ENCODE measurements around the gene FMO4. TPM values are rescaled to one million over a fixed set of nuclear protein-coding genes. Genes with fewer than 3 reads are reported as not detected.

The FMO4 gene, protein sequence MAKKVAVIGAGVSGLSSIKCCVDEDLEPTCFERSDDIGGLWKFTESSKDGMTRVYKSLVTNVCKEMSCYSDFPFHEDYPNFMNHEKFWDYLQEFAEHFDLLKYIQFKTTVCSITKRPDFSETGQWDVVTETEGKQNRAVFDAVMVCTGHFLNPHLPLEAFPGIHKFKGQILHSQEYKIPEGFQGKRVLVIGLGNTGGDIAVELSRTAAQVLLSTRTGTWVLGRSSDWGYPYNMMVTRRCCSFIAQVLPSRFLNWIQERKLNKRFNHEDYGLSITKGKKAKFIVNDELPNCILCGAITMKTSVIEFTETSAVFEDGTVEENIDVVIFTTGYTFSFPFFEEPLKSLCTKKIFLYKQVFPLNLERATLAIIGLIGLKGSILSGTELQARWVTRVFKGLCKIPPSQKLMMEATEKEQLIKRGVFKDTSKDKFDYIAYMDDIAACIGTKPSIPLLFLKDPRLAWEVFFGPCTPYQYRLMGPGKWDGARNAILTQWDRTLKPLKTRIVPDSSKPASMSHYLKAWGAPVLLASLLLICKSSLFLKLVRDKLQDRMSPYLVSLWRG
- 1 to 10 TPM; 1.6 to 2.5 TPM for total RNA-seq

DNA sequence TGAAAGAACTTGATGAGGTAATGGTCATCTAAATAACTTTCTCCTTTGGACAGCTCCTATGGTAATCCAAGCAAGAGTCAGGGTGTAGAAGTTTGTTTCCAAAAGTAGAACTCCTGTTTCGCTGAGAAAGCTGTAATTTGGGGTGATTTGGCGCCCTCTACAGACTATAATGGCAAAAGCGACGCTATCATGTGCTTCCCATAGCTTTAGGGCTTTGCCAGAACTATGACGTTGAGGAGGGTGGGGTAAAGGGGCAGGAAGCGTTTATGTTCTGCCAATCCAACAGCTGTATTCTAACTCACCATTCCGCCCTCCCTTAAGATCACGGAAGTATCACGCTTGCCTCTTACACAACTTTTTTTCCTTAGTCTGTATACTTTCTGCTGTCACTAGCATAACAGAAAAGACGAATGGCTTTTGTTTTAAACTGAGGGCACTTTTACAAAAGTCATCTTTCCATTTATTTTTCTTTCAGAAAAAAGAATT is at the start of gene FMO4:
FMO4 (plus strand) TSS at position 349 of the 486 bp plus-strand sequence. CDS start 5,643 bp downstream, outside the sequence.
- peak; percentile 100 for ATAC-seq
- POLR2A ChIA-PET = no interaction called here
- no peaks in the 10 kb centered on the region for H3K9me3 Mint-ChIP-seq

DNA sequence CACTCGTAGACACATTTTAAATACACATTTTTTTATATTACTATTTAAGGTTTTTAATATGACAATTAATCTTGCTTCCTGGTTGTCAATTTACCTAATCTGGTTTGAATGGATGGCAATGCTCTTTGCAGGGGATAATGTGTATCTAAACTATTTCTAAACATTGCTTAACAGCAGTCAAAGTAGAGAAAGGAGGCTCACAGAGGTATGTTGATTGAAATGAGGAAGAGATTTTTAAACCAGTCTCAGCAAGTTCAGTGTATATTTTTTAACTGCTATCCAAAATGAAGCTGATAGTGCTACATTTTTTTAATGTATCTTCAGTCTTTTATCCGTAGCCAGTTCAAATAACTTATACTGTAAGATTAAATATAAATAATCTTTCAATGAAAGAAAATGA is 48.3 kb upstream of the FMO4 start:
- H3K4me1 Mint-ChIP-seq (ENCODE audit: low read depth) = no peaks in the 10 kb centered on the region
- ATAC-seq (no peak), DNase-seq (no peak)
- H3K9me3 Mint-ChIP-seq = no peaks in the 10 kb centered on the region
- TF ChIP-seq, protein P1, sequence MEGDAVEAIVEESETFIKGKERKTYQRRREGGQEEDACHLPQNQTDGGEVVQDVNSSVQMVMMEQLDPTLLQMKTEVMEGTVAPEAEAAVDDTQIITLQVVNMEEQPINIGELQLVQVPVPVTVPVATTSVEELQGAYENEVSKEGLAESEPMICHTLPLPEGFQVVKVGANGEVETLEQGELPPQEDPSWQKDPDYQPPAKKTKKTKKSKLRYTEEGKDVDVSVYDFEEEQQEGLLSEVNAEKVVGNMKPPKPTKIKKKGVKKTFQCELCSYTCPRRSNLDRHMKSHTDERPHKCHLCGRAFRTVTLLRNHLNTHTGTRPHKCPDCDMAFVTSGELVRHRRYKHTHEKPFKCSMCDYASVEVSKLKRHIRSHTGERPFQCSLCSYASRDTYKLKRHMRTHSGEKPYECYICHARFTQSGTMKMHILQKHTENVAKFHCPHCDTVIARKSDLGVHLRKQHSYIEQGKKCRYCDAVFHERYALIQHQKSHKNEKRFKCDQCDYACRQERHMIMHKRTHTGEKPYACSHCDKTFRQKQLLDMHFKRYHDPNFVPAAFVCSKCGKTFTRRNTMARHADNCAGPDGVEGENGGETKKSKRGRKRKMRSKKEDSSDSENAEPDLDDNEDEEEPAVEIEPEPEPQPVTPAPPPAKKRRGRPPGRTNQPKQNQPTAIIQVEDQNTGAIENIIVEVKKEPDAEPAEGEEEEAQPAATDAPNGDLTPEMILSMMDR (IDR thresholded peaks at IDR 0.05) = no peak
- H3K27ac Mint-ChIP-seq = no peak overlapping the region
- POLR2A ChIA-PET = no interaction called here
- H3K27me3 Mint-ChIP-seq = peaks cover 6% of the 10 kb centered on the region
- CTCF ChIA-PET = no interaction called here
- H3K4me3 Mint-ChIP-seq = no peak overlapping the region
- no peaks in the 10 kb centered on the region for H3K36me3 Mint-ChIP-seq (ENCODE audit: low read depth)
- intact Hi-C loops (cut with micrococcal nuclease) = no loop called here

More for the DNA sequence above, at the start of gene FMO4:
- Mint-ChIP-seq H3K4me3 (peak within 1 kb of the TSS; percentile 75), H3K27ac (peak within 1 kb of the TSS; percentile 83), H3K4me1 (ENCODE audit: low read depth) (peaks cover 13% of the 10 kb centered on the region), H3K36me3 (ENCODE audit: low read depth) (peaks cover under 1% of the 10 kb centered on the region), H3K27me3 (no peaks in the 10 kb centered on the region)
- CTCF ChIA-PET = interaction anchor here (0.7 to 3.8 kb wide), 47 partner anchors 9 to 657 kb away, joined by 3 to 71 read pairs (median 5); partner anchors contain the start of genes FMO1, FMO3 and PRRC2C
- DNase-seq = peak; percentile 90
- intact Hi-C loops (cut with micrococcal nuclease) = loop anchor here (2.0 kb wide), 1 partner anchor 69 kb away; no protein-coding TSS in a partner anchor
- TF ChIP-seq, protein P1 (IDR thresholded peaks at IDR 0.05) = peak; percentile 79

DNA sequence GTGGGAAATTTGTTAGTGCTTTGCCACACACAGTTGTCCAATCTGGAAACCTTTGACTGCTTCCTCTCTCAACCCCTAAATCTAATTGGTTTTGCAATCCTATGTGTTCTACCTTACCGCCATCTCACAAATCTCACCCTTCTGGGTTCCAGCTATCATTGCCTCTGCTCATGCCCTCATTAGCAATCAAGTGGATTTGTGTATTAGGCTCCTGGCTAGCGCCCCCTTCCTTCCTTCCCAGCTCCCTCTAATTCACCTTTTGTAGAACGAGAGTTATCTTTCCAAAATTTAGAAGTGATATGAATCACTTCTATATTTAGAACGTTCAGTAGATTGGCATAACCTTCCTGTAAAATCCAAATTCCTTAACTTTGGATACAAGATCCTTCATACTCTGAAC is 47.1 kb upstream of the FMO4 start:
- TF ChIP-seq, protein P1 (IDR thresholded peaks at IDR 0.05) = no peak

DNA sequence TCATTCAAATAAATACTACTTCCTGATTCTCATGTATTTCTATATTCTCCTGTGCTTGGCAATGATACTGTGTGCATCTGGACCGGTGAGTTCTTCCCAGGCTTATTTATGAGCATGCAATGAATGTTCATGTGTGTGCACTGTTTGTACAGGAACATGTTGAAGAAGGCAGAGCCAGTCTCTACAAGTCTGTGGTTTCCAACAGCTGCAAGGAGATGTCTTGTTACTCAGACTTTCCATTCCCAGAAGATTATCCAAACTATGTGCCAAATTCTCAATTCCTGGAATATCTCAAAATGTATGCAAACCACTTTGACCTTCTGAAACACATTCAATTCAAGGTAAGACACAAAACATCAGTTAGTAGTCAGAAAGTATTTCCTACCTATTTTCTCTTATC is 46.6 kb upstream of the FMO4 start:
- H3K9me3 Mint-ChIP-seq = no peaks in the 10 kb centered on the region
- CTCF ChIA-PET = interaction anchor here (1.2 kb wide), 1 partner anchor 21 kb away, joined by 3 read pairs; no protein-coding TSS in a partner anchor
- no peak overlapping the region for H3K4me3 Mint-ChIP-seq
- ATAC-seq (no peak), DNase-seq (no peak)
- peaks cover 7% of the 10 kb centered on the region for H3K27me3 Mint-ChIP-seq
- no peaks in the 10 kb centered on the region for H3K4me1 Mint-ChIP-seq (ENCODE audit: low read depth)
- TF ChIP-seq, protein P1 (IDR thresholded peaks at IDR 0.05) = no peak
- POLR2A ChIA-PET = no interaction called here
- no peaks in the 10 kb centered on the region for H3K36me3 Mint-ChIP-seq (ENCODE audit: low read depth)
- no peak overlapping the region for H3K27ac Mint-ChIP-seq
- intact Hi-C loops (cut with micrococcal nuclease) = no loop called here

More for the DNA sequence above, 47.1 kb upstream of the FMO4 start:
- Mint-ChIP-seq H3K27me3 (peaks cover 7% of the 10 kb centered on the region), H3K9me3 (no peaks in the 10 kb centered on the region), H3K36me3 (ENCODE audit: low read depth) (no peaks in the 10 kb centered on the region), H3K27ac (no peak overlapping the region), H3K4me3 (no peak overlapping the region), H3K4me1 (ENCODE audit: low read depth) (no peaks in the 10 kb centered on the region)
- ATAC-seq (no peak), DNase-seq (no peak)
- CTCF ChIA-PET = interaction anchor here (1.2 kb wide), 1 partner anchor 21 kb away, joined by 3 read pairs; no protein-coding TSS in a partner anchor
- intact Hi-C loops (cut with micrococcal nuclease) = no loop called here
- POLR2A ChIA-PET = no interaction called here

DNA sequence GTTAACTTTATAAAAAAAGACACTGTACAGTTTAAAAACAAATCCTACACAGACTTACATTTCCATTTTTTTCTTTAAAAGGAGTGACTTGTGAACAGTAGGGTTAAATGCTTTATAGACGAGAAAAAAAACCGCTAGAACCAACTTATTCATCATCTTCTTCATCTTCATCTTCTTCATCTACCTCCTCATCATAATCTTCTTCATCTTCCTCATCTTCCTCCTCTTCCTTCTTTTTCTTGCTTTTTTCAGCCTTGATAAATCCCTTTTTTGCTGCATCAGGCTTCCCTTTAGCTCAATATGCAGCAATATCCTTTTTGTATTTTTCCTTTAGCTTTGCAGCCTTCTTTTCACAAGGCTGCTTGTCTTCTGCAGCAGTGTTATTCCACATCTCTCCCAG is 43.2 kb upstream of the FMO4 start:
- Mint-ChIP-seq H3K27ac (no peak overlapping the region), H3K4me1 (ENCODE audit: low read depth) (no peaks in the 10 kb centered on the region), H3K27me3 (peaks cover 10% of the 10 kb centered on the region), H3K9me3 (no peaks in the 10 kb centered on the region), H3K36me3 (ENCODE audit: low read depth) (no peaks in the 10 kb centered on the region), H3K4me3 (no peak overlapping the region)
- DNase-seq (no peak), ATAC-seq (no peak)
- POLR2A ChIA-PET = interaction anchor here (0.7 kb wide), 1 partner anchor 121 kb away, joined by 3 read pairs; no protein-coding TSS in a partner anchor
- CTCF ChIA-PET = no interaction called here
- TF ChIP-seq, protein P1 (IDR thresholded peaks at IDR 0.05) = no peak
- intact Hi-C loops (cut with micrococcal nuclease) = no loop called here
